Measurements from ENCODE around the gene WNT2B.

Gene WNT2B

GRCh38 chr1:112527266-112528010 is 18.7 kb downstream of the WNT2B start:
- no peak for DNase-seq (ENCODE audit: low read depth)

DNA sequence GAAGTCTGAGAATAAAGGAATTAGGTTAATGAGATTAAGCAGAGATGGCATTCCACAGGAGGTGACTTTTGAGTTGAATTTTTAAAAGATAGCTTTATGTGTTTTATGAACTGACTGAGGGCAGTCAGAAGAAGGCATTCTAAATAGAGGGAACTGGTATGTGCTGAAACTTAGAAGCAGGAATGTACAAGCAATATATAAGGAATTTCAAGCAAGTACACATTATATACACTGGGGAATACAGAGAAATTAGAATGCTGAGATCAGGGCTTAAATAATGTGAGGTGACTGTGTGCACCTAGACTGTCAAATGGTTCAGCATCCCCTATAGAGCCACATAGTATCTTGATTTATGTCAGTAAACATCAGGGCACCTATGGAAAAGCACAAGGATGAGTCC is 19.3 kb downstream of the WNT2B start:
- DNase-seq (ENCODE audit: low read depth), result no peak

- no peak for DNase-seq (ENCODE audit: low read depth)
Observed at GRCh38 chr1:112529301-112529700, 20.5 kb downstream of the WNT2B start.

DNA sequence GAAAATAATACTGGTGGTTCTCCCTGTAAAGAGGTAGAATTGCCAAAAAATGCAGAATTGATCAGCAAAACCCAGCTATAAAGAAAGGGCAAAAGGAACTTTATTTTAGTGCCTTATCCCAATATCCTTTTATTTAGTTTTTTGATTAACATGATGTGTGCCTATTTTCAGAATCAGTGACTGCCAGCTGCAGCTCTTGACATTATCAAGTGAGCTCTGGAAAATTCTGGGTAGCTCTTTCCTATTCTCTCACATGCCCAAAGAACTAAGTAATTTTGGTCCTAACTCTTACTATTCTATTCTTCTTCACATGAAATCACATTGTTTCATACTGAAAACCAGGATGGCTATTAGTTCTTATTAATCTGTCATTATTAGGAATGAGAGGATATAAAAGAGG is 22.1 kb downstream of the WNT2B start:
- no peak for DNase-seq (ENCODE audit: low read depth)

DNA sequence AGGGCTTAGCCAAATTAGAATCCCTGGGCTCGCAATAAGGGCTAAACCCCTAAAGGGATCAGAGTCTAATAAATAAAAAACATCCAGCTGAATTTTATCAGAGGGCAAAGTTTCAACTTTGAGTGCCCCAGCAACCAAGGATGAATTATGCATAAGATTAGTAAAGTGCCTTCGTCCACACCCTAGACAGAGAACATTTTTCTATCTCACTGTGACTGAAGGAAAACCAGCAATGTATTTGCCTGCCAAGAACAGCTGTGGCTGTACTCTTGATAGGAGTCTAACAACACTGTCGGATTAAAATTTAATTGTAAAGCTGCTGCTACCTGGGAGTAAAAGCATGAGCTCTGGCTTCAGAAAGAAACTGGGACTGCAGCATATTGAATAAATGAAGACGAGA is 23.3 kb downstream of the WNT2B start:
- no peak for DNase-seq (ENCODE audit: low read depth)

- no peak for DNase-seq (ENCODE audit: low read depth)
Observed at GRCh38 chr1:112533029-112533428, 24.3 kb downstream of the WNT2B start.

- DNase-seq (ENCODE audit: low read depth), result no peak
Observed at GRCh38 chr1:112536561-112536960, 27.8 kb downstream of the WNT2B start.

DNA sequence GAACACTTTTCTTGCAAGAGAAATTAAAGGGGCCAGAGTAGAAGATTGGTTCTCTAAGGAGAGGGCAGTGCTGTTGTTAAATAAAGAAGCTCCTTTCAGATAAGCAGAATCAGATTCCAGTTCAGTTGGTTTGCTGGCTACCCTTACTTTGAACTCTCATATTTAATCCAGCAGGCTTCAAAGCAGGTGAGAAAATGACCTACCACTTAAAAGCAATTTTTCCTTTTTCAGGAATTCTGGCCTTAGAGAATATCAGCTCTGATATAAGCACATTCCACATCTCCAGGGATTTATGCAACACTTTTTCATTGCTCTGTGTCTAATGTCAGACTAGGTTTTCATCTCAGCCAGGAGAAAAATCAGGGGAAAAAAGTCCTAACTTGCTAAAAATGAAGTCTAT is 28.7 kb downstream of the WNT2B start:
- no peak for DNase-seq (ENCODE audit: low read depth)

DNA sequence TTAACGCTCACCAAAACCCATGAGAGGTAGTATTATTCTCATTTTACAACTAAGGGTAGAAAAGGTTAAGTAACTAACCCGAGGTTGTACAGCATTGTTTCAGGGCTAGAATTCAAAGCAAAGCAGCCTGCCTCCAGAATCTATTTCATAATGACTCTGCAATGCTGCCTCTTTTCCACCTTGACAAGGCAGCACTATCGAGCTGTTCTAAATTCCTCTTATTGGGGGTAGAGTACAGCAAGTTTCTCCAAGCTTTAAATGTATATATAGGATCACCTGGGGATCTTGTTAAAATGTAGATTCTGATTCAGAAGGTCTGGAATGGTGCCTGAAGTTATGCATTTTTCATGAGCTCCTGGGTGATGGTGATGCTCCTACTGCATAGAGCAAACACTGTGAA is 30.1 kb downstream of the WNT2B start:
- no peak for DNase-seq (ENCODE audit: low read depth)

- DNase-seq (ENCODE audit: low read depth), result no peak
Observed at GRCh38 chr1:112540226-112540794, 31.5 kb downstream of the WNT2B start.

DNA sequence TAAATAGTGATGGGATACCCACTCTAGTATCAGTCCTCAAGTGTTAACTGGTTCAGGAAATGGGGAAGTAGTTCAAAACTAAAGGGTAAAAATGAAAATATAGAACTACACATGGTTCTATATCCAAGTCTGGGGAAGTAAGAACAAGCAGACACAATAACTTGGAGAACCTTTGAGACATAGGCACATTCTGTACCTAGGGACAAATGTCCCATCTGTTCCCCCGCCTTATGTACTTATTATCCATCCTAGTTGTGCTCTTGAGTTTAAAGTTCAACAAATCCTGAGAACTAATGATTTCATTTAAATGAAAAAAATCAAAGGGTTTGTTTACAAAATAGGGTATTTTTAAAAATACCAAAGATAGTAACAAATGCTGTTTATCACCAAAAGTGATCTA is 32.5 kb downstream of the WNT2B start:
- no peak for DNase-seq (ENCODE audit: low read depth)

- DNase-seq (ENCODE audit: low read depth), result no peak
Observed at GRCh38 chr1:112542206-112542973, 33.6 kb downstream of the WNT2B start.

DNA sequence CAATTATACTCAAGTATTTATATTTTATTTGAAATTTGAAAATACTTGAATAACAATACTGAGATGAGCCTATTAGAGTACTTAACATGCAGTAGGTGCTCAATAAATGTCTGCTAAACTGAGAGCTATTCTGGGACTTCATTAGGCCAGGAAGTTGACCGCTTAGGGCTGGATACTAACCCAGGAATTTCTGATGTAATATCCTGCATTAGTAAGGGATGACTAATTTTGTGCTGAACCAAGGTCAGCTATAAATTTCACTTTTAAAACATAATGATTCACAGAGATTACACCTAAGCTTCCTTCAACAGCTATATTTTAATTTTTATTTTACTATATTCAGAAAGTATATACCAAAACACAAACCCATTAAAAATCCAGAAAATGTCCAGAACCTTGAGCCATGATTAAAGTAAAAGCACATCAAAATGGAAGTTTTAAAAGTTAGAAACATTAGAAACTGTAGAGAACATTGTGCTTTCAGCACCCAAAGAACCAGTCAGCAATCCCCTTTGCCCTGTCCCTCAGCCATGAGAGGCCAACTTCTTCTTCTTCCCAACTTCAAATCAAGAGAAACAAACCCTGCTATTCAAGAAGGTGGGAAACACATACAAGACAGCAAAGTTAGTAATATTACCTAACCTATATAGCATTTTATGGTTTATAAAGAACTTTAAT is 35.4 kb downstream of the WNT2B start:
- no peak for DNase-seq (ENCODE audit: low read depth)

- no peak for DNase-seq (ENCODE audit: low read depth)
Observed at GRCh38 chr1:112544751-112545150, 36.0 kb downstream of the WNT2B start.

DNA sequence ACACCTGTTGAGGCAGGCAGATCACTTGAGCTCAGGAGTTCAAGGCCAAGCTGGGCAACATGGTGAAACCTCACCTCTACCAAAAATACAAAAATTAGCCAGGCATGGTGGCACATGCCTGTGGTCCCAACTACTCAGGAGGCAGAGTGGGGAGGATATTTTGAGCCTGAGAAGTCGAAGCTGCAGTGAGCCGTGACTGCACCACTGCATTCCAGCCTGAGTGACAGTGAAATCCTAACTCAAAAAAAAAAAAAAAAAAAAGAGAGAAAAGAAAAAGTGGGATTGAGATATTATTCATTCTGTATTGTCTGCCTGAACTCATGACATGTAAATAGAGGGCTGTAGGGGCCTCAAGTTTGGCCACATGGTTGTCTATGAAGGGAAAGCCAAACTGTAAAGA is 37.3 kb downstream of the WNT2B start:
- DNase-seq (ENCODE audit: low read depth), result no peak

DNA sequence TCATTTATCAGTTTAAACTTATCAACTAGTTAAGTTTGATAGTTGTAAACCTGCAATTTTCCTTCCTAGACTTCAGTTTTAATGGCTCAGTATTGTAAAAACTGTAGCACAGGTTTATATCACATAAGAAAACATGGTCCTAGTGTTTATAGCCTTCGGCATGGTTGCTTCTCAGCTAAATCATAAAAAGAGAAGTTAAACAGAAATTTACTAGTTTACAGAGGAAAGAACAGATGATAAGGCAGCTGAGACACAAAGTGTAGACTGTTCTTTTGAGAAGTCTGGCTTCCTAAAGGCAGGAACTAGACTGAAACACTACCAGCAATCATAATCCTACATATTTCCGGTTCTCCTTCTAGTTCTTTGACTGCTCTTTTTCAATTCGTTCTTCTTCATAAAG is 39.8 kb downstream of the WNT2B start:
- DNase-seq (ENCODE audit: low read depth), result no peak

GRCh38 chr1:112549590-112549989 is 40.8 kb downstream of the WNT2B start:
- no peak for DNase-seq (ENCODE audit: low read depth)

GRCh38 chr1:112554411-112554810 is 45.6 kb downstream of the WNT2B start:
- no peak for DNase-seq (ENCODE audit: low read depth)

GRCh38 chr1:112557385-112557784 is 48.6 kb downstream of the WNT2B start:
- DNase-seq (ENCODE audit: low read depth), result no peak

GRCh38 chr1:112558634-112559033 is 49.9 kb downstream of the WNT2B start:
- no peak for DNase-seq (ENCODE audit: low read depth)

GRCh38 chr1:112563341-112563740 is 54.6 kb downstream of the WNT2B start:
- DNase-seq (ENCODE audit: low read depth), result no peak

DNA sequence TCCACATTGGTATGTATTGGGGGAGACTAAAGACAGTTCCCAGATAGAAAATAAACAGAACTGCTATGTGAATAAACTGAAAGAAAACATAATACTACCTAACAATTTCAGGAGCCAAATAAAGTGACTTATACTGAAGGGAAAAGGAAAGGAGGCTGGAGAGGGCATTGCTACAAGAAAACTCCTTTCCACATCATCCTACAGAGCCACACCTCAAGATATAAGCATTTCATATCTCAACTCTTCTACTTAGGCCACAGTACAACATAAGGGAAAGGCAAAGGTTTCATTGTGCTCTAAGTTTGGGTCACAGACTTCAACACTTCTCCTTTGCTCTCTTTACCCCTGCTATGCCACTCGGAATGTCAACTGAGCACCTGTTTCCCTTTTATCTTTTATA is 55.3 kb downstream of the WNT2B start:
- no peak for DNase-seq (ENCODE audit: low read depth)

DNA sequence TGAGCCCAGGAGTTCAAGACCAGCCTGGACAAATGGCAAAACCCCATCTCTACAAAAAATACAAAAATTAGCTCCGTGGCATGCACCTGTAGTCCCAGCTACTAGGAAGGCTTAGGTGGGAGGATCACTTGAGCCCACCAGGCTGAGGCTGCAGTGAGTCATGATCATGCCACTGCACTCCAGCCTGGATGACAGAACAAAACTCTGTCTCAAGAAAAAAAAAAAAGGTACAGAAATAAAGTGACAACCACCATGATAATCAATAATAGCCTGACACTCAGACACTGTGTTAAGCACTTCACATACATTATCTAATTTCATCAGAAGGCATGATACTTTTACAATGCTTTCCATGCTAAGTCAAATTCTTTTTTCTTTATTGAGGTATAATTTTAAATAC is 57.0 kb downstream of the WNT2B start:
- no peak for DNase-seq (ENCODE audit: low read depth)
